ENCODE measurements around the gene RIMS4. TPM values are rescaled to one million over a fixed set of nuclear protein-coding genes. Genes with fewer than 3 reads are reported as not detected.

Gene RIMS4
- polyA plus RNA-seq, 1 donor, result 7.6 TPM

DNA sequence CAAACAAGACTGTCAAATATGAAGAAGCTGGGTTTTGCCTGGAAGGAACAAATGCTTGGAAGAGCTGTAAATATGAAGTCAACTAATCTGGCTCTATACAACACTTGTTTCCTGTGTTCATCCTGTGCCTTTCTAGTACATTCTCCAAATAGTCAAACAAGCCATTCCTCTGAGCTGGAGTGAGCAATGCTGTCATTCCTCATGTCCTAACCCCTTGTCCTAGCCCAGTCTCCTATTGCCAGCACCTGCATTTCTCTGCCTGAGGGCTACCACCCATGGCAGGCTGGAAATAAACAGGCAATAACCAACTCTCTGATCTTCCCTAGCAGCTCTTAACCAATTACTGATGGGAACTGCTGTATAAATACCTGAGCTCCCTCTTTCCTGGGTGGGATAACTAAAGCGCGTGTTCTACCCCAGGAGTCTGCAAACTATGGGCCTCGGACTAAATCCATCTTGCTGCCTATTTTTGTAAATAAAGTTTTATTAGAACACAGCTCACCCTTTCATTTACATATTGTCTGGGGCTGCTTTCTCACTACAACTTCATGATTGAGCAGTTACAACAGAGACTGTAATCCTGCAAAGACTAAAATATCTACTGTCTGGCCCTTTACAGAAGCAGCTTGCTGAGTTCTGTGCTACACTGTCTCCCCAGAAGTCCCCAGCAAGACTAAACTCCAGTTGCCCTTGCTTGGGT lies 13.4 kb downstream of the RIMS4 start:
- DNase-seq (ENCODE audit: low read depth), result no peak

DNA sequence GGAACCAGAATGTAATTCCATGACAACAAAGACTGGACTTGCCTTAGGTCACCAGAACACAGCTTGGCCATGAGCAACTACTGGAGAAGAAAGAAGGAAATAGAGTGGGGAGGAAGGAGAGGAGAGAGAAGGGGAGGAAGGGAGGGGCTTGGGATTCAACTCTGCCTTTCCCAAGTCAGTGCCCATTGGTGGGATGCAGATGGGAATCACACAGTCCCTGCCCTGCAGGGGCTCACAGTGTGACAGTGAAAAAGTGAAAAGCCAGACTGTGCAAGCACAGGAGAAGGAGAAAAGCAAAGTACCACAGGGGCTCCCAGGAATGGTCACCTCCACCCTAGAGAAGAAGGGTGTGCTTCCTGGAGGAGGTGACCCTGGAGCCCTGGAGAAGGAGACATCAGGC lies 14.0 kb downstream of the RIMS4 start:
- no peak for DNase-seq (ENCODE audit: low read depth)

DNA sequence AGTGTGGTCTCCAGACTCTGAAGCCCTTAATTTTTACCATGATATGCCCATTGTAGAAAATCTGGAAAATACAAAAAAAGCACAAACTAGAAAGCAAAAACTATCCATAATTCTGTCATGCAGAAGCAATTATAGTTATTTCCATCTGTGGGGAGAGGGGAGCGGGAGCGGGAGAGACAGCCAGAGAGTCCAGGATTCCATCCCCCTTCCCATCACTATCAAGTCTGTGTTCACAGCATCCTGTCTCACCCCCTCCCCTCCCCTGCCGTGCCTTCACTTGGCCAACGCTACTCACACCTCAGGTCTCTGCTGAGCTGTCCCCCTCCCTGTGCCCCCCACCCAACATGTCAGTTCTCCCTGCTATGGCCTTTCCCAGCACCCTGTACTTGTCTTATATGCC lies 14.5 kb downstream of the RIMS4 start:
- DNase-seq (ENCODE audit: low read depth), result no peak

DNA sequence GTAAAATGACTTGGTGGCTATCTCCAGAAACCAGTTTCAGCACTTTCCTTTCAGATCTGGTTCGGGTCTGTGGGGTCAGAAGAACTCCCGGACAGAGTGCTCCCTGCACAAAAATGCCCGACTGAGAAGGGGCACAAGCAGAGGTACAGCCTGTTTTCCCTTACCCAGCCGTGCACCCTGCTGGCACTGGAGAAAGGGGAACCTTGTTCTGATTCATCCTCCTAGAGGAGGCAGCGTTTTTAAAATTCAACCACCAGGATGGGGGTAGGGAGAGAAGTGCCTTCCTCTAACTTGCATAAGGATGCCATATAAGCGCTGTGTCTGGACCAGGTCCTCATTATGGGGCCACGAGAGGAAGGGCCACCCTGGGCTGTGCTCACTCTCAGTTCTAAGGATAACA lies 17.6 kb downstream of the RIMS4 start:
- DNase-seq (ENCODE audit: low read depth), result no peak

DNA sequence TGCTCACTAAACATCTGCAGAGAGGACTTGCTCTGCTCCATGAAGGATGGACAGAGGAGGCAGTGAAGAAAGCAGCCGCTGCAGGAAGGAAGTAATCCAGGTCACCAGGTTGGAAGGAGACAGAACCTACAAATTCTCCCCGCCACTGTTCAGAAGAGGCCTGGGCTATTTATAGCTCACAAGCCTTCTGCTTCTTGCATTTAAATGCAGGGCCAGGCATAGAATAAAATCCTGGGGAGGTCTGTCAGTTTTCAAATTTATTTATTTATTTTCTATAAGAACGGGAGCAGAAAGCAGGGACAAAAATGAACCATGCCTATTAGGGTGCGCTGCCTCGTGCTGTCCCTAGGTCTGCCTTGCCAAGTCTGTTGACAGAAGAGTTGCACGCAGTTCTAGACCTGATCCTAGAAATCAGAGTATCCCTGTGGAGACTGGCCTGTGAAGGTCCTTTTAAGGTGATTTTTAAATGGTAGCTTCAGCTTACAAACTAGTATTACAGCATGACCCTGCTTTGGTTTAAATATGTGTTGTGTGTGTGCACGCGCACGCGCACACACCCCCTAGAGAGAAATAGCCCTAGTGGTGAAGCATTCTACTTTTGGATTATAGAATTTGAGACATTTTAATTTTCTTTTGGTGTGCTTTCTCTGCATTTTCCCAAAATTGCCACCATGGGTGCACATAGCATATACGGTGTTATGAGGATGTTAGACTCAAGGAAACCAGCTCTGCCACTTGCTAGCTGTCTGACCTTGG lies 19.5 kb downstream of the RIMS4 start:
- DNase-seq (ENCODE audit: low read depth), result no peak

DNA sequence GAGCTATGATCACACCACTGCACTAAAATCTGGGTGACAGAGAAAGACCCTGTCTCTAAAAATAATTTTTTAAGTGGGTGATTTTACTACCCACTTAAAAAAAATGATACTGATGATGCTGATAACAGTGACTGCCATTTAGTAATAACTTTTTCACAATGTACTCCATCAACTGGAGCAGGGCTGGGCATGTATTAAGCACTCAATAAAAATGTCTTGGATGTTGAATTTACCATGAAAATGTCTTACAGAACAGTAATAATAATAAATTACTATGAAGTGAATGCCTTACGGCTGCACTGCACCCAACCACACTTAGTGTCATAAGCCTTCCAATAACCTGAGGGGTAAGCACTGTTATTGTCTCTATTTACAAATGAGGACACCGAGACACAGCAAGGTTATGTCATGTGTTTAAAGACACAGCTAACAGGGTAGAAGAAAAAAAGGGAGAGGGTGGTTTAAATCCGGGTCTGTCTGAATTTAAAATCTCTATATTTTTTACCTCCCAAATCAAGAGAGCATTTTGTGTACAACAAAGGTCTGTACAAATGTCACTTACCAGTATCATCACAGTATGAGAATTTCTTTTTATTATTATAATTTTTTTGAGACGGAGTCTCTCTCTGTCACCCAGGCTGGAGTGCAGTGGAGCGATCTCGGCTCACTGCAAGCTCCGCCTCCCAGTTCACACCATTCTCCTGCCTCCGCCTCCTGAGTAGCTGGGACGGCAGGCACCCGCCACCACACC lies 21.5 kb downstream of the RIMS4 start:
- DNase-seq (ENCODE audit: low read depth), result no peak

DNA sequence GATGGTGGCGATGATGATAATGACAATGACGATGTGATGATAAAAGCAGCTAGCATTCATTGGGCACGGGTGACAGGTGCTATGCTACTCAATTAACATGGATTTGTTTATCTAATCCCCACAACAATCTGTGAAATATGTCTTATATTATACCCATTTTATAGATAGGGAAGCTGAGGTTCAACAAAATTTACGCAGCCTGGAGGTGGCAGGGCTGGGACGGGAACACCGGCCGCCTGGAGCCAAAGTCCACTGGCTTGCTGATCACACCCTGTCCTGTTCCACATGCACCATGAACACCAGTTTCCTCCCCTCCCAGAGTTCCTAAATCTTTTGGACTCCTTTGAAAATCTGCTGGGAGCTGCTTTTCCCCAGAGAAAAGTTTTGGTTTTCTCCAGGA lies 23.0 kb downstream of the RIMS4 start:
- no peak for DNase-seq (ENCODE audit: low read depth)

DNA sequence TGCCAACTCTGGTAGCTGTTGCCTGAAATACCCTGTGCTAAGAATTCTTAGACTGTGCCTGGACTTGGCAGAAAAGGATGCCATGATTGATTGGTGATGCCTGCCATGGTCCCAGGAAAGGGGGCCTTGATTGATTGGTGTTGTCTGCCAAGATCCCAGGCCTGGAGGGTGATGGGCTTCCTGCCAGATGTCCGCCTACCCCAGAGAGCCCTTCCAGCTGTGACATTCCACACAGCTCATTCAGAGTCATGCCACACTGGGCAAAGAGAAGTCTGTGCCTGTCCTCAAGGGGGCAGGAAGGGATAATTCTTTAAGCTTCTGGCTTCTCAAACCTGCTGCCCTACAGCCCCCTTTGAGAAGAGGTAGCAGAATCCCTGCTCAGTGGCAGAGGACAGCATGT lies 24.6 kb downstream of the RIMS4 start:
- no peak for DNase-seq (ENCODE audit: low read depth)

DNA sequence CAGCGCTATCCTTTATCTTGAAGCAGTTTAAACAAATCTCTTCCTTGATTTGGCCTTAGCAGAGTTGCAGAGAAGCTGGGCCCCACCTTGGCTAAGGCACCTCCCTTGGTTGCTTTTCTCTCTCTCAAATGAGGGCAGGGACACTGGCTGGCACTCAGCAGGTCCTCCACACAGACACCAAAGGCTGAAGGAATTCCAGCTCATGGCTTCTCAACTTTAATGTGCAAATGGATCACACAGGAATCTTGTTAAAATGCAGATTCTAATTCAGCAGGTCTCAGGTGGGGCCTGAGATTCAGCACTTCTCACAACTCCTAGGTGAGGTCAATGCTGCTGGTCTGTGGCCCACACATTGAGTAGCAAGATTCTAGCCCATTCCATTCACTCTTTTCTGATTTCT lies 25.7 kb downstream of the RIMS4 start:
- no peak for DNase-seq (ENCODE audit: low read depth)

DNA sequence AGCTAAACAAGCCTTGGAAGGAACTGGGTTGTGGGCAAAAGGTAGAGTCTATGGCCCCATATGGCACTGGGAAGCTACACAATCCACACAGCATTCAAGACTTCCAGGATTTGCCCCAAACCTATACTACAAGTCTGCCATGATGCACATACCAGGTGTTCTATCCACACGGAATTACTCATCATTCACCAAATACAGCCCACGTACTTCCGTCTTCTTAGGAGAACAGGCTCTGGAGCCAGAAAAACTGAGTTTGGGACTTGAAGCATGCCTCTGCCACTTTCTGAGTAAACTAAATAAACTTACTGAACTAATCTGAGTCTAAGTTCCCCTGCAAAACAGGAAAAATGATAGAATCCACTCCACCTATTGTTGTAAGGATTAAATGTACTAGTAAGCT lies 28.6 kb downstream of the RIMS4 start:
- DNase-seq (ENCODE audit: low read depth), result no peak

DNA sequence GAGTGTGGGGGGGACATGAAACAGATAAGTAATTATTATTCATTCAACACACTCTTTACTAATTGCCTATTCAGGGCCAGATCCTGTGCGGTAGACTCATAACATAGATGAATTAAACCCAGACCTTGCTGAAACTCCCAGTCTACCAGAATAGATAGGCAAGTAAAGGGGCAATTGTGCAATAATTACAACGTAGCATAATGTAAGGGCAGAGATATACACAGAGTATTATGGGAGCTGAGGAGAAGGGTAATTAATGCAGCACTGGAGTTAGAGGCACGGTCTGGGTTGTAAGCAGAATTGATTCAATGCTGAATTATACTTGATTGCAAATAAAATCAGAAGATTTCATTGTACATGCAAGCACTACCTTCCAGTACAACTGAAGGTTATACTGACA lies 29.2 kb downstream of the RIMS4 start:
- no peak for DNase-seq (ENCODE audit: low read depth)

DNA sequence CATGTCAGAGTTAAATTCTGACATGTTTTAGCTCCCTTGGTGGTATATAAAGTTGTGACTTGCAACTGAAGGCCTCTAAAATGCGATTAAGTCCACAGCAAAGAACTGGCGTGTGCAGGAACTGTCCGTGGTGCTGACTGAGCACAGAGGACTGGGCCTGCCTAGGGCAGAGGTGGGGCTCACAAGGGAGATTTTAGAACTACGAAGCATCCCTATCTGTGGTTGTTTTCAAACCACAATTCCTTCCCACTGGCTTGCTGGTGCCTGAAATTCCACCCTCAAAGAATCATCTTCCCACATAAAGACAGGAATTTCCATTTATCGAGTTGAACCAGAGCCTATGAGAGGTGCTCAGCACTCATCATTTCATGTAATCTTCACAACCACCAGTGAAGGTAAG lies 30.1 kb downstream of the RIMS4 start:
- peak; percentile 46 for DNase-seq (ENCODE audit: low read depth)

DNA sequence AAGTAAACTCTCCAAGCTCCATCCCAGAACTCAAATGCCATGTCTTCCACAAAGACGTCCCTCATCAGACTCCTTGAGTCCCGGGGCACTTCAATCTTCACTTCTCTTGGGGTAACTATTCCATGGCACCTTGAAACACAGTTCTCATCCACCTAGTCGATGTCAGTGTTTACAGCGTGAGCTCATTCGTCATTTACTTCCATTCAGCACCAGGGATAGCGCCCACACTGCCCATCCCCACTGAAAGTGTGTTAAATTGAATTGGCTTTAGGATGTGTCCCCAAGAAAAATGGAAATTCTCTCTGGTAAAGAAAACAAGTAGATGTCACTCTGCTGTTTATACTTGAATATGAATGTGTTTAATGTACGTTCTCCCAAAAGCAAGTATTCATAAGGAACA lies 33.4 kb downstream of the RIMS4 start:
- DNase-seq (ENCODE audit: low read depth), result no peak

DNA sequence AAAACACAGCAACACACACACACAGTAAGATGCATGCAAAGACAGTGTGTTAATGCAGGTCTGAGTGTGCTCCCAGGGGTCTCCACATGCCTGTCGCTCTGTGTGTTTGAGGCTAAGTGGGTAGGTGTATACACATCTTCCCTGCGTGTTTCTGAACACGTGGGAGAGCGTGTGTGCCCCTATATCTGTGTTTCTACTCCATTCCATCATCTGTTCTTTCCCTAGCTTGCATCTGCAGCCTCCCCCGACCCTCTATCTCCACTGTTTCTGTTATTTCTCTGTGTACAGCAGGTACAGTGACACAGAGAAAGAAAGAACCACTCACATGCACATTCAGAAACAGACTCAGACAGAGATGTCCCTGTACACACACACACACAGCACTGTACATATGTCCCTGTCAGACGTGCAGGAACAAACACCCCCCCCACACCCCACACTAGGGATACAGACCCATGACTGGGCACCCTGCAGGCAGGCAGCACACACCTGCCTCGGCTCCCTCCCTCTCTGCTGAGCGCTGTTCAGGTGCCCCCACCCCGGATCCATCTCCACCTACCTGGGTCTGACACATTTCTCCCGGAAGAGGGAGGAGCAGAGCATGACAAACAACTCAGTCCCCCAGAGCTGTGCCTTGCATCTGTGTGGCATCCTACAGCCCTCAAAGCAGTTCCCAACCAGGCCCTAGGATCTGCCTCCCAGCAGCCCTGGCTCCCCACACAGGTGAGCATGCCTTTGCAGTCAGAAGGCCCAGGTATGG lies 37.1 kb downstream of the RIMS4 start:
- no peak for DNase-seq (ENCODE audit: low read depth)

DNA sequence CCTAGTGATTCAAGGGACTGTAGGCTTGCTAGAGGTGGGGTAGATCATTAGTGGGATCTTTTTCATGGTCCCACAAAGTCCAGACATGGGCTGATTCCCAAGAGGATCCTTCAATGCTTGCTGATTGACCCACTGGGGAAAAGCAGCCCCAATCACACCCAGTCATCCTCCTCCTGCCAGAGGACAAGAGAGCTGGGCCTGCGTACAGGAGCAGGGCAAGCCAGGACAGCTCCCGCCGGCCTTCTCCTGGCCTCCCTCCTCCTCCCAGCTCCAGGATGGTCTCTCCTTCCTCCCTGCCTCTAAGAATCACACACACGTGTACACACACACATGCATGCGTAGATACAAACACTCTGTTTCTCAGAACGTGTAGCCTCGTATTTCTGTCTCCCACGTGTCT lies 37.7 kb downstream of the RIMS4 start:
- DNase-seq (ENCODE audit: low read depth), result no peak

DNA sequence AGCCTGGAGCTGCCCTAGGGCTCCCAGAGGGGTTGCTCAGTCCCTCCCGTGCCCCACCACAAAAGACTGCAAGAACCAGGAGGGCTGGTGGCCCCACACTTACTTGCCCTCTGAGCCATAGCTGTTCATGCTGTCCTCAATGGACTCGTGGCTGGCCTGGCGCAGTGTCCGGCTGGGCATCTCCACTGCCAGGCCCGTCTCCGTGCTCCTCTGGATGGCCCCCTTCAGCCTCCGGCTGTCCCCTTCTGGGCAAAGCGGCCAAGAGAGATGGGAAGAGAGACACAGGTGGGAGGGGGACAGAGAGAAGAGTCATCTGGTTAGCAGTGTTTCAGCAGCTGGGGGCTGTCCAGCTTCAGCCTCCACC lies 39.2 kb downstream of the RIMS4 start:
- no peak for DNase-seq (ENCODE audit: low read depth)

DNA sequence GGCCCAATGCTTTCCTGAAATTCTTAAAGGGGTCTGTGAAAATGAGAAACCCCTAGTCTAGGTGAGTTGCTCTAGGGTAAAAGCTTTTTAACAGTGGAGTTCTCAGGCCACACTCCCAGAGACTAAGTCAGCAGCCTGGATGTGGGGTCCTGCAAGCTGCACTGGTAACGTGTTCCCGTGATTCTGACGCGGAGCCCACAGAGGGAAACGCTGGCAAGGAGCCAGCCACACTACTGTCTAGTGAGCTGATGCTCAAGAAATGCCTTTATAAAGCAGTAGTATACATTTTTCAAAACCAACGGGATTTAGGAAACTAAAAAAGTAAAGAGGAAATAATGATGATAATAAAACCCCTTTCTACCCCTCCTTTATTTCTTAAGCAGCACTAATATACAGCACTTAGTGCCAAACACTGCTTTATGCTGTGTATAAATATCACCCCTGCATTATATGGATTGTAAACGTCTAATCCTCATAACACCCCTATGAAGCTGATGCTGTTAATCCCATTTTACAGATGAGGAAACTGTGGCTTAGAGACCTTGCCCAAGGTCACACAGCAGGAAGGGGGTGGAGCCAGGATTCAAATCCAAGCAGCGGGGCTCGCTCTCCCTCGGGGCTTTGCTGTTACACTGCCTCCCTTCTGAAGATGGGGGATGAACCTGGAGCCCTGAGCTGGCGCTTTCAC lies 39.7 kb downstream of the RIMS4 start:
- no peak for DNase-seq (ENCODE audit: low read depth)

DNA sequence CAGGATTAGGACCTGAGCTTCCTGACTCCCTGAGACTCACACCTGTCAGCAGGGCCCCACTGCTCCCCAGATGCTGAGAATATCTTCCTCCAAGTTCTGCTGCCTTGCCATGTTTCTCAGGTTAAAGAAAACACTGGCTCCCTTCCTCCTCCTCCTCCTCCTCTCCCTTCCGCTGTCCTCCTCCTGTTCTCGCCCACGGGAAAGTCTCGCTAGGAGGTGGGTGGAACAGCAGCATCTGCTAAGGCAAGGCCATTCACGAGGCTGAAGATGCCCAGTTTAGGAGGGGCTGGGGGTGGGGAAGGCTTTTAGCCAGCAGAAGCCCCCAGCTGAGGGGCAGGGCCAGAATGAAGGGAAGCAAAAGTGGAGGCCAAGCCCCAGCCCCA lies 40.9 kb downstream of the RIMS4 start:
- no peak for DNase-seq (ENCODE audit: low read depth)

DNA sequence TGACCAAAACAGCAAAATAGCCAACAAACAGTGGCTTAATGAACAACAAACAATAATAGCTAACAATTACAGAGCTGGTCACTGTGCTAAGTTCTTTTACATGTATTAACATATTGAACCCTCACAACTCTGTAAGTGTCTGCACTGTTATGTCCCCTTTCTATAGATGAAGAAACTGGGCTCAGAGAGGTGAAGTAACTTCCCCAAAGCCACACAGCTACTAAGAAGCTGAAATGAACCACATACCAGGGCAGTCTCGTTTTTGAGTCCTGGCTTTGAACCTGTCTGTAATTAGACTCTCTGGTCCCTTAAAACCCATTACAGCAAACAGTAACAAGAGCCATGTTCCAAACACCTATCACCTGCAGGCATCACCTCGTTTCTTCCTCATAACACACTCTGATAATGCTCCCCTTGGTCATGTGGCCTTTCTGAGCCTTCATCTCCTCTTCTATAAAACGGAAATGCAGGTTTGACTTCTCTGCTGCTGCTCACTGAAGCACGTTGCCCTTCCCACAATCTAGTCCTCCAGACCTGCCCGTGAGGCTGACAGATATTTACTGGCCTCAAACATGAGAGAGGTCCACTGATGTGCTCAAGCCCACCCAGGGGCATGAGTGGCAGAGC lies 41.4 kb downstream of the RIMS4 start:
- no peak for DNase-seq (ENCODE audit: low read depth)

DNA sequence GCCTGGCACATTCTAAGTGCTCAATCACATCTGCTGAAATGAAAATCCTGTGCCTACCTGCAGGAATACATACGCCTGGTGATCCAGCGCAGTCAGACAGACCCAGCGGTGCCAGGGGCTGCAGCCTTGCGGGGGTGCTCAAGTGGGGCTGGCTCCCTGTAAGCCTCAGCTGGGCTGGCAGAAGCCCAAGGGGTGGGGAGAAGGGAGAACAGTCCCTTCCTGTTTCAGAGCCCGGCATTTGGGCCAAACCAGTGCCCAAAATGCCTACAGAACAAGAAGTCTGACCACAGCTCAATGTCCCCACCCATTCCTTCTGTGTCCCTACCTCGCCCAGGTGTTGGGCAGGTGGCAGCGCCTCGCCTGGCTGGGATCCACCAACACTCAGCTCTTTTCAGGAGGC lies 42.1 kb downstream of the RIMS4 start:
- DNase-seq (ENCODE audit: low read depth), result no peak

DNA sequence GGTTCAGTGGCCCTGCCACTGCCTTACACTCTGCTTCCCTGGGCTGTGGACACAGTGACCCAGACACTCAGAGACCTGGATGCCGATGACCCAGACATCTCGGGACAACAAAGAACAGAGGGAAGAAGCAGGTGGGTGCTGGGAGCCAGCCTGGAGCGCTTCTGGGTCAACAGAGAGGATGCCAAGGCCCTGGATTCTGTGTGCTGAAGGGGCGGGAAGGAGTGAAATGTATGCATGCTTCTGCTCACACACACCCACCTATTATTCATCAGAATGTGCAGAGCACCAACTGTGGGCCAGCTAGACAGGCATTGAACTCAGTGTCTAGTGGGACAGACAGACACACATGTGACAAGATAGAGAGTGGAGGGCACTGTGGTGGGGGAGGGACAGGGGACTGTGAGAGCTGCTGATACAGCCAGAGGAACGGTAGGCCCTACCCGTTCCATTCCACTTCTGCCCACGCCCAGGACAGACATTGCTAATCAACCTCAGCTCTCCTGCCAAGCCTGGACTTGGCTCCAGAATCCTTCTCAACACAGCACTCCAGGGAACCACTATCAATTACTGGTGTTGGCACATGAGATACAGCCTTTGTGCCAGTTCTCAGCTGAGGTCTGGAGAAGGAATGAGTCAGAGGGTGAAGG lies 44.5 kb downstream of the RIMS4 start:
- DNase-seq (ENCODE audit: low read depth), result no peak

Measured in forelimb muscle (tissue), 1 donor.